KMS-11 (cell line): ENCODE results near the gene KCNH8.

Experiments used
- H2AFZ ChIP-seq: fragments of 200-600 bp; sonication (generic); 2 replicates; pipeline ENCODE4 v1.6.1; 2016; ENCODE audit warnings: antibody characterized with exemption, mixed run types, low read depth
- H3K27ac ChIP-seq: fragments of 200-600 bp; sonication (generic); 2 replicates; pipeline ENCODE4 v1.6.1; 2016; ENCODE audit warnings: mild to moderate bottlenecking, mixed run types
- H3K27me3 ChIP-seq: fragments of 200-600 bp; sonication (generic); 2 replicates; pipeline ENCODE4 v1.6.1; 2017; ENCODE audit warnings: mild to moderate bottlenecking, low read depth, mixed run types, moderate library complexity; ENCODE audit not compliant: insufficient read depth
- H3K36me3 ChIP-seq: fragments of 200-600 bp; sonication (generic); 2 replicates; pipeline ENCODE4 v1.6.1; 2017; ENCODE audit warnings: mild to moderate bottlenecking, mixed run types; ENCODE audit not compliant: insufficient read depth
- H3K4me1 ChIP-seq: fragments of 200-600 bp; sonication (generic); 2 replicates; pipeline ENCODE4 v1.6.1; 2016; ENCODE audit warnings: mild to moderate bottlenecking, low read depth, mixed run types; ENCODE audit not compliant: poor library complexity, severe bottlenecking
- H3K4me2 ChIP-seq: fragments of 200-600 bp; sonication (generic); 2 replicates; pipeline ENCODE4 v1.7.0; 2016; ENCODE audit warnings: mild to moderate bottlenecking, mixed run types
- H3K4me3 ChIP-seq: fragments of 200-600 bp; sonication (generic); IDR thresholded peaks from 2 replicates; pipeline ENCODE4 v1.6.1; 2017; ENCODE audit warnings: low read depth, low read length, mixed read lengths; ENCODE audit not compliant: insufficient read depth
- H3K79me2 ChIP-seq: fragments of 200-600 bp; sonication (generic); 2 replicates; pipeline ENCODE4 v1.6.1; 2016; ENCODE audit warnings: low read depth, mixed run types; ENCODE audit not compliant: insufficient read depth
- H3K9ac ChIP-seq: fragments of 200-600 bp; sonication (generic); 2 replicates; pipeline ENCODE4 v1.6.1; 2016; ENCODE audit warnings: mild to moderate bottlenecking, mixed run types
- H4K20me1 ChIP-seq: fragments of 200-600 bp; sonication (generic); 2 replicates; pipeline ENCODE4 v1.6.1; 2016; ENCODE audit warnings: mild to moderate bottlenecking, mixed run types; ENCODE audit not compliant: insufficient read depth
- CTCF ChIP-seq: fragments of 200-600 bp; sonication (generic); conservative IDR thresholded peaks from 2 replicates; pipeline ENCODE4 v1.6.1; 2017; ENCODE audit warnings: low read depth, mild to moderate bottlenecking, antibody characterized with exemption, low read length, moderate library complexity, mixed read lengths

The KCNH8 gene

GRCh38 chr3:19420159-19420558, 271.8 kb downstream of the KCNH8 start:
- H3K4me2 ChIP-seq = no peak overlapping the region
- no peaks in the 10 kb centered on the region for H3K4me1 ChIP-seq
- no peak overlapping the region for H3K4me3 ChIP-seq
- TF ChIP-seq CTCF = no peak
- H2AFZ ChIP-seq = no peak overlapping the region
- H3K79me2 ChIP-seq = no peaks in the 10 kb centered on the region
- no peaks in the 10 kb centered on the region for H4K20me1 ChIP-seq
- no peak overlapping the region for H3K9ac ChIP-seq
- H3K27ac ChIP-seq = no peak overlapping the region
- H3K36me3 ChIP-seq = no peaks in the 10 kb centered on the region
- no peaks in the 10 kb centered on the region for H3K27me3 ChIP-seq

GRCh38 chr3:19425825-19426224, 277.5 kb downstream of the KCNH8 start:
- no peak for TF ChIP-seq CTCF

GRCh38 chr3:19427422-19428149, 279.3 kb downstream of the KCNH8 start:
- H3K9ac ChIP-seq = no peak overlapping the region
- no peaks in the 10 kb centered on the region for H3K36me3 ChIP-seq
- H4K20me1 ChIP-seq = no peaks in the 10 kb centered on the region
- H3K4me1 ChIP-seq = peaks cover 15% of the 10 kb centered on the region
- H3K79me2 ChIP-seq = no peaks in the 10 kb centered on the region
- no peak for TF ChIP-seq CTCF
- H2AFZ ChIP-seq = no peak overlapping the region
- no peak overlapping the region for H3K4me3 ChIP-seq
- no peaks in the 10 kb centered on the region for H3K27me3 ChIP-seq
- no peak overlapping the region for H3K4me2 ChIP-seq
- no peak overlapping the region for H3K27ac ChIP-seq

More at GRCh38 chr3:19425825-19426224, 277.5 kb downstream of the KCNH8 start:
- Histone ChIP-seq H3K79me2 (no peaks in the 10 kb centered on the region), H3K27ac (no peak overlapping the region), H3K9ac (no peak overlapping the region), H4K20me1 (no peaks in the 10 kb centered on the region), H3K4me2 (no peak overlapping the region), H3K36me3 (no peaks in the 10 kb centered on the region), H3K27me3 (no peaks in the 10 kb centered on the region), H3K4me3 (no peak overlapping the region), H3K4me1 (peaks cover 15% of the 10 kb centered on the region), H2AFZ (no peak overlapping the region)

GRCh38 chr3:19428729-19429128, 280.4 kb downstream of the KCNH8 start:
- no peak for TF ChIP-seq CTCF
- Histone ChIP-seq H3K4me2 (no peak overlapping the region), H4K20me1 (no peaks in the 10 kb centered on the region), H3K27ac (no peak overlapping the region), H3K9ac (no peak overlapping the region), H3K4me3 (no peak overlapping the region), H3K79me2 (no peaks in the 10 kb centered on the region), H3K27me3 (no peaks in the 10 kb centered on the region), H3K4me1 (peaks cover 15% of the 10 kb centered on the region), H2AFZ (no peak overlapping the region), H3K36me3 (no peaks in the 10 kb centered on the region)
